Measurements from ENCODE around the gene PPIA. TPM values are rescaled to one million over a fixed set of nuclear protein-coding genes. Genes with fewer than 3 reads are reported as not detected.

PPIA gene
- total RNA-seq, 2 donors from 2014 or later: 352 to 366 TPM

GRCh38 chr7:44811093-44811492 is 14.6 kb downstream of the PPIA start:
- intact Hi-C loops (cut with DNase I): no loop called here
- no peak for TF ChIP-seq POLR2A (IDR thresholded peaks at IDR 0.05)
- ATAC-seq: no peak
- no peaks in the 10 kb centered on the region for H3K9me3 ChIP-seq
- H3K4me1 ChIP-seq: no peaks in the 10 kb centered on the region
- DNase-seq: no peak
- H3K4me3 ChIP-seq: no peak overlapping the region
- H3K27me3 ChIP-seq: no peaks in the 10 kb centered on the region
- H3K27ac ChIP-seq: no peak overlapping the region
- no peaks in the 10 kb centered on the region for H3K36me3 ChIP-seq (replicated peaks in 1 of 2; ENCODE audit: insufficient read depth in 1 of 2, low read depth in 2 of 2)

GRCh38 chr7:44811571-44811970 is 15.1 kb downstream of the PPIA start:
- H3K36me3 ChIP-seq (replicated peaks in 1 of 2; ENCODE audit: insufficient read depth in 1 of 2, low read depth in 2 of 2): no peaks in the 10 kb centered on the region
- WGBS, 2 donors: 89 to 96% methylated on average over 6 of the region's 6 CpGs
- no peak for TF ChIP-seq POLR2A (IDR thresholded peaks at IDR 0.05)

GRCh38 chr7:44814919-44815318 is 18.4 kb downstream of the PPIA start:
- WGBS, 2 donors: 96 to 97% methylated on average over 2 of the region's 2 CpGs
- DNase-seq (no peak), ATAC-seq (no peak)
- Histone ChIP-seq H3K9me3 (no peaks in the 10 kb centered on the region), H3K27me3 (no peaks in the 10 kb centered on the region), H3K4me3 (no peak overlapping the region), H3K27ac (no peak overlapping the region), H3K36me3 (replicated peaks in 1 of 2; ENCODE audit: insufficient read depth in 1 of 2, low read depth in 2 of 2) (no peaks in the 10 kb centered on the region), H3K4me1 (no peaks in the 10 kb centered on the region)
- intact Hi-C loops (cut with DNase I): no loop called here
- no peak for TF ChIP-seq POLR2A (IDR thresholded peaks at IDR 0.05)
- no peak for TF ChIP-seq CTCF (IDR thresholded peaks at IDR 0.05)

More at GRCh38 chr7:44811571-44811970, 15.1 kb downstream of the PPIA start:
- H3K4me1 ChIP-seq: no peaks in the 10 kb centered on the region
- no peak overlapping the region for H3K27ac ChIP-seq
- intact Hi-C loops (cut with DNase I): no loop called here
- H3K4me3 ChIP-seq: no peak overlapping the region
- no peak for DNase-seq
- no peaks in the 10 kb centered on the region for H3K9me3 ChIP-seq
- no peak for ATAC-seq
- no peaks in the 10 kb centered on the region for H3K27me3 ChIP-seq

DNA sequence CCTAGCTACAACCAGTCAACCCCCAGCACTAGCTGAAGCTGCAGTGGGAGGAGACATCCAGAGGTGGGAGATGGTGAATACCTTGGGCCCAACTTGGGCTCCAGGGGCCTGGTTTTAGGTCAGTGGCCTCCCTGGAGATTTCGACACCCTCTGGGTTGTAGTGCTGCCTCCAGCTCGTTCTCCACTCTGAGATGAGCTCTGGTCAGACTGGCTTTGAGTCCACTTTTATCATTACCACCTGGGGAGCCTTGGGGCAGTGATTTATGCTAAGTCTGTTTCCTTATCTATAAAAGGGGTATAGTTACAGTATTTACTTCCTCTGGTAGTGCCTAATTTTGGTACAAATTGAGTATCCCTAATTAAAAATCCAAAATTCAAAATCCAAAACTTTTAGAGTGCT is 22.8 kb downstream of the PPIA start:
- intact Hi-C loops (cut with DNase I): no loop called here
- Histone ChIP-seq H3K4me1 (no peaks in the 10 kb centered on the region), H3K9me3 (no peaks in the 10 kb centered on the region), H3K36me3 (replicated peaks in 1 of 2; ENCODE audit: insufficient read depth in 1 of 2, low read depth in 2 of 2) (no peaks in the 10 kb centered on the region), H3K27me3 (no peaks in the 10 kb centered on the region), H3K27ac (no peak overlapping the region), H3K4me3 (no peak overlapping the region)
- ATAC-seq (no peak), DNase-seq (no peak)
- WGBS, 2 donors: 71 to 83% methylated on average over 2 of the region's 2 CpGs
- TF ChIP-seq POLR2A (IDR thresholded peaks at IDR 0.05) (no peak), CTCF (IDR thresholded peaks at IDR 0.05) (no peak)

DNA sequence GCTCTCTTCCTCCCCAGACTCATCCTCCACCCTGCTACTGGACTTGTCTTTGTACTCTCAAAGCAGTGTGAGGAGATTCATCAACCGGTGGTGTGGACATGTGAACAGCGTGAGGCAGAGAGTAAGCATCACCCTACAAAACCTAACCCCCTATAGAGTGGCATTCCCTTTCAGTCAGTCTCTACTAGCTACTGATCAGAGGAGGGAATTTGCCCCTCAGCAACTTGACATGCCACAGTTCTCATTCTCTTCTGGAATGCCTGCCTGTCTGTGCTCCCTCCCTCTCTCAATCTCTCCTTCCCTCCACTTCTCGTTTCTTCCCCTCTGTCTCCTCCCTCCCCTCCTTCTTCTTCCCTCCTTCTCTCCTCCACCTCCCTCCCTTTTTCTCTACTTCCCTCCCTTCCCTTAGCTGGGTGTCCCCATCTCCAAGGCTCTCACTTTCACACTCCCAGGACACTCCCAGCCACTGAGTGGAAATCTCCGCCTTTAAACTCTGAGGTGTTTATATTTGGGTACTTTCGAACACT is 26.8 kb downstream of the PPIA start:
- Histone ChIP-seq H3K27ac (no peak overlapping the region), H3K4me1 (no peaks in the 10 kb centered on the region), H3K36me3 (replicated peaks in 1 of 2; ENCODE audit: insufficient read depth in 1 of 2, low read depth in 2 of 2) (no peaks in the 10 kb centered on the region), H3K27me3 (no peaks in the 10 kb centered on the region), H3K9me3 (no peaks in the 10 kb centered on the region), H3K4me3 (no peak overlapping the region)
- no peak for ATAC-seq
- intact Hi-C loops (cut with DNase I): no loop called here
- 80 to 83% methylated on average over 5 of the region's 5 CpGs for WGBS, 2 donors
- DNase-seq: no peak
- TF ChIP-seq POLR2A (IDR thresholded peaks at IDR 0.05): no peak
- no peak for TF ChIP-seq CTCF (IDR thresholded peaks at IDR 0.05)

DNA sequence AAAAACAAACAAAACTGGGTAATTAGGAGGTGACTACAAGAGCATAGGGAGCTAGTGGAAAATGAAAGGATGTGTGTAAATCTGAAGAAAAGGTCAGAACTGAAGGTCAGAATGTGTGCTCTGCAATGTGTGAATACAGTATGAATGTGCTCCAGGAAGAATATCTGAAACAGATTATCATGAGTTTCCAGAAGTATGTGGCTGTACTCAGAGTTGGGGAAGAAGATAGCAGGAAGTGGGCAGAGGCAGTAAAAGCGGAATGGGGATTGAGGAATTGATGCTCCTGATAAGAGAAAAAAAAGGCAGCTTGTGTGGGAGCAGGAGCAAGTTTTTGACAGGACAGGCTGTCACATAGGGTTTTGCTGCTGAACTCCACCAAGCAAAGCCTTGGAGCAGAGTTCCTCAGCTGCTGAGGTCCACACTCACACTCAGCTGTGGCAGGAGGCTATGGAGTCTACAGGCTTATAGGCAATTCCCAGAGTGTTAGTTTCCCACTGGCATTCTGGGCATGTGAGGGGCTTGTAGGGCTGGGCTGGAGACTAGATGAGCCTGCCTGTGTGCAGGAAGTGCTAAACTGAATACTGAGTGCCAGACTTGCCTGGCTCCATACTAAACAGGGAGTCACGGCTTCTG is 28.5 kb downstream of the PPIA start:
- Histone ChIP-seq H3K36me3 (replicated peaks in 1 of 2; ENCODE audit: insufficient read depth in 1 of 2, low read depth in 2 of 2) (no peaks in the 10 kb centered on the region), H3K4me1 (no peaks in the 10 kb centered on the region), H3K4me3 (no peak overlapping the region), H3K27me3 (no peaks in the 10 kb centered on the region), H3K27ac (no peak overlapping the region), H3K9me3 (no peaks in the 10 kb centered on the region)
- intact Hi-C loops (cut with DNase I): no loop called here
- 77 to 85% methylated on average over 2 of the region's 2 CpGs for WGBS, 2 donors
- ATAC-seq (no peak), DNase-seq (no peak)
- TF ChIP-seq CTCF (IDR thresholded peaks at IDR 0.05): no peak
